NCI-H69 (cell line): ENCODE results near the gene LHX1.

Experiments used
- DNase-seq: peaks from one replicate; lab custom pipeline; 2025; lab: John Stamatoyannopoulos, UW

Gene LHX1

GRCh38 chr17:36939052-36939801 is 2.0 kb downstream of the LHX1 start:
- DNase-seq, result peak; percentile 46

- DNase-seq, result peak; percentile 41
These were observed 2.6 kb downstream of the LHX1 start for GRCh38 chr17:36939802-36940312.

DNA sequence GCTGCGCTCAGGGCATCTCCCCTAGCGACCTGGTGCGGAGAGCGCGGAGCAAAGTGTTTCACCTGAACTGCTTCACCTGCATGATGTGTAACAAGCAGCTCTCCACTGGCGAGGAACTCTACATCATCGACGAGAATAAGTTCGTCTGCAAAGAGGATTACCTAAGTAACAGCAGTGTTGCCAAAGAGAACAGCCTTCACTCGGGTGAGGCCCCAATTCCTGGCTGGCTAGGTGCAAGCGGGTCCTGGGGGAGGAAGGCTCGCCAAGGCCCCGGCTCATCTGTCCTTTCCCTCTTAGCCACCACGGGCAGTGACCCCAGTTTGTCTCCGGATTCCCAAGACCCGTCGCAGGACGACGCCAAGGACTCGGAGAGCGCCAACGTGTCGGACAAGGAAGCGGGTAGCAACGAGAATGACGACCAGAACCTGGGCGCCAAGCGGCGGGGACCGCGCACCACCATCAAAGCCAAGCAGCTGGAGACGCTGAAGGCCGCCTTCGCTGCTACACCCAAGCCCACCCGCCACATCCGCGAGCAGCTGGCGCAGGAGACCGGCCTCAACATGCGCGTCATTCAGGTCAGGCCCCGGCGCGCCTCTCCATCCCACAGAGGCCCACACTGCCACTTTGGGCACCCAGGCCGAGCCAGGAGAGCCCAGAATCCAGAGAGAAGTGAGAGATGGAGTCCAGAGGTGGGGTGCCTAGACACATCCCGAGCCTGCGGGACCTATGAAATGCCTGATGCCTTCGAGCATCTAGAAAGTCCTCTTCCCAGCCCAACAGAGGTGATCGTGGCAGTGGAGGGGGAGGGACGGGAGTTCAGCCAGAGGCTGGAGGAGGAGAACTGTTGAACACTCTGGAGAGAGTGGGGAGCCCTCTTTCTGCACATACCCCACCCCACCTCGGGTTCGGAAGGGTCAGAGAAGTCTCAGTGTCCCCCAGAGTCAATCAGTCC is 3.3 kb downstream of the LHX1 start:
- no peak for DNase-seq

DNA sequence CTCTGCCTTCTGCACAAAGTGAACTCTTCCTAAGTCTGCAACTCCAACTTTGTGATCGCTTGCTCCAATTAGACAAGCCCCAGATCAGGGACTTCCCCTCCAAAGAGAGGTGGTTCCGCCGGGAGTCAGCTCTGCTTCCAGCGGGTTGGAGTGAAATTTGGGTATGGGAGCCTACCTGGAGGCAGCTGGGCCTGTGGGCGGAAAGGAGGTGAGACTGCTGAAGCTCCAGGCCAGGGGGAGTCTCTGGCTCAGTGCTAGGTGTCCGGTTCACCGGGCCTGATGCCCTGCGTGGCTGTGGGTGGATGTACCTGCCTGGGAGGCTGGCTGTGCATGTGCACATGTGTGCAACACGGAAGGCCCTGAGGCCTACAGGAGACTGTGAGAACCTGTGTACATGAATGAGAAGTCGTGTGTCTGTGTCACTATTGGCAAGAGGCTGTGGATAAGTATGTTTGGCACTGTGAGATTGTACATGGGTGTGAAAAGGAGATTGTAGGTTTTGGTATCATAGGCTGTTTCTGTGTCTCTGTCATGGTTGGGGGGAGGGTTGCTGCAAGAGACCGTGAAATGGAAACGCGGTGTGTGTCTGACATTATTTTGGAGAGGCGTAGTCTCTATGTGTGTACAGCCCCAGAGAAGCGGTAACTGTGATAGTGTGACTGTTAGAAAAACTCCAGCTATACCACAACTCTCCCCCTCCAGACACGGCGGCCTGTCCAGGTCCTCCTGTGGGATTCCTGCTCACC is 4.2 kb downstream of the LHX1 start:
- no peak for DNase-seq

DNA sequence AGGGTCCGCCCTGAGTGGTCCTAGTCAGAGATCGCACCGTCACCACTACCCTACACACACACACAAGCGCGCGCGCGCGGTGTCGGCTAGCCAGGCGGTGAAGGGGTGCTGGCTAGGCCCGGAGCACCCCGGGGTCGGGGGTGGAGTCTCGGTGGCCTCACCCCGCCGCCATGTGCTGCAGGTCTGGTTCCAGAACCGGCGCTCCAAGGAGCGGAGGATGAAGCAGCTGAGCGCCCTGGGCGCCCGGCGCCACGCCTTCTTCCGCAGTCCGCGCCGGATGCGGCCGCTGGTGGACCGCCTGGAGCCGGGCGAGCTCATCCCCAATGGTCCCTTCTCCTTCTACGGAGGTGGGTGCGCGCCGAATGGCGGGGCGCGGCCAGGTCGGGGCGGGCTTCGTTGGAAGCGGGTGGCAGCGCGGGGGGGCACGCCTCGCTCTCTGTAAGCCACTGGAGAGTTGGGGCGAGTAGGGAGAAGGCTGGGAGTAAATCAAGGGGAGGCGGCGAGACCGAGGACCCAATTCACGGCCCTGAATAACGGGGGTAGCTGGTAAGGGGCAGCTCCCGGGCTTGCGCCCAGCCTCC is 4.8 kb downstream of the LHX1 start:
- DNase-seq, result no peak

DNA sequence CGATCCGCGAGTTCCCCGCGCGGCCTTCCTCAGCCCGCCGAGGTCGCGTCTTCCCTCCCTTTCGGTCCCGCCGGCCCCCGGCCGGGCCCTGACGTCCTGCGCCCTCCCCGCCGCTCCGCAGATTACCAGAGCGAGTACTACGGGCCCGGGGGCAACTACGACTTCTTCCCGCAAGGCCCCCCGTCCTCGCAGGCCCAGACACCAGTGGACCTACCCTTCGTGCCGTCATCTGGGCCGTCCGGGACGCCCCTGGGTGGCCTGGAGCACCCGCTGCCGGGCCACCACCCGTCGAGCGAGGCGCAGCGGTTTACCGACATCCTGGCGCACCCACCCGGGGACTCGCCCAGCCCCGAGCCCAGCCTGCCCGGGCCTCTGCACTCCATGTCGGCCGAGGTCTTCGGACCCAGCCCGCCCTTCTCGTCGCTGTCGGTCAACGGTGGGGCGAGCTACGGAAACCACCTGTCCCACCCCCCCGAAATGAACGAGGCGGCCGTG is 5.4 kb downstream of the LHX1 start:
- DNase-seq, result no peak

- no peak for DNase-seq
These were observed 6.2 kb downstream of the LHX1 start for GRCh38 chr17:36943250-36944191.

DNA sequence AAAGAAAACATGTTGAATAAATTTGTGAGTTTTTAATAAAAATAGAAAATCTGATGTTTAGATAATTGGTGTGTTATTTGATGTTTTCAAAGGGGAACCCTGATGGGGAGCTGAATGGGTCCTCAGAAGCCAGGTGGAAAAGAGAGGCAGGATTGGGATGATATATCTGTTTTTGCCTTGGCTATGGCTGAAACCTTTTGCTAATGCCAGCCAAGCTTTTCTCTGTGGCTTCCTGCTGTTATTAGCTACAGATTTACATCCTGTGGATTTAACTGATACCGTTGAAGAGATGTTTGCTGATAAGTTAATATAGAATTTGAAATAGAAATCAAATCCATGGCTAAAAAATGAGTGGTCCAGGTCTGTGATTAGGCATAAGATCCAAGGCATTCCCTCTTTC is 7.3 kb downstream of the LHX1 start:
- DNase-seq, result no peak

DNA sequence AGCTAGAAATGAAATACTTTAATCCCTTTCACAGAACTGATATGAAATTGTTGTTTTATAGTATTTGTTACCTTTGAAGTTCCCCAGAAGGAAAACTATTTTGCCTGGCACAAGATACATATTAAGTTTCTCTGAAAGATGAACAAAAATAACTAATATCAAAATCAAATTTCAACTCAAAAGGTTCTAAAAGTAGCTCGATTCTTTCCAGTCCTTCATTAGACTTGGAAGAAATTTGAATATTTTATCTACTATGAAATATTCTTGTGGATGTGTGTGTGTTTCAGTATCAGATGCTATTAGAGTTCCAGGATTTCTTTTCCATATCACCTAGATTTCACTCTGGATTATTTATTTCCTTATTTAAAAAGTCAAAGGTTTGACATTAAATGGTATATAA is 7.9 kb downstream of the LHX1 start:
- no peak for DNase-seq

DNA sequence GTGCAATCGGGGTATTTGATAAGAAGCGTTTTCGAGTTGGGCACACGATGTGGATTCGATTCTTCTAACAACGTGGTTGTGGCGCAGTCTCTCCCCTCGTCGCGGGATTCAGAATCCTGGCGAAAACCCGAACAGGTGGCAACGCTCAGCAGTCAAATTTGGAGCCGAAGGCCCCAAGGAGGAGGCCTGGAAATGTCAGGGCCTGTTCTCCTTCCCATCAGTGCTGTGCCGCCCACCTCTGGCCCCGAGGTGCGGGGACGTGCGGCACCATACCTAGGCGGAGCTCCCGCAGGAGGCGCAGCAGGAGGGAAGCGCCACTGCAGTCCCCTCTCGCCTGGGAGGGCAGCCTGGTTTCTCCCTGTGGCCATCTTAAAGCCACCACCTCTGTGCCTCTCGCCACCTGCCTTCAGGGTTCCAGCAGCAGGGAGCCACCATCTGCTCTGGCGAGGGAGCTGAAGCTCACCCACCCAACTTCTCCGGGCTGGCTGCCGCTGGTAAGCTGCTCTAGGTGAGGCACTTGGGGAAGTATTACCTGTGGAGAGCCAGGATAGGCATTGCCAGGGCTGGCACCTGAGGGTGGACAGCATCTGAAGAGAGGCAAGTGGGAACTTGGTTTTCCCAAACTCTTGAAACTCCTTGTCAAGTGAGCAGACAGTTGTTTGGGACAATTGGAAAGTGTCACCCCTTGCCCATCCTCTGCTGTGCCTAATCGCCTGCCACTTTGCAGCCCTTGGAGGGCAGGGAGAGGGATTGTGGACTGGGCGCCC is 8.9 kb downstream of the LHX1 start:
- DNase-seq, result peak; percentile 62

DNA sequence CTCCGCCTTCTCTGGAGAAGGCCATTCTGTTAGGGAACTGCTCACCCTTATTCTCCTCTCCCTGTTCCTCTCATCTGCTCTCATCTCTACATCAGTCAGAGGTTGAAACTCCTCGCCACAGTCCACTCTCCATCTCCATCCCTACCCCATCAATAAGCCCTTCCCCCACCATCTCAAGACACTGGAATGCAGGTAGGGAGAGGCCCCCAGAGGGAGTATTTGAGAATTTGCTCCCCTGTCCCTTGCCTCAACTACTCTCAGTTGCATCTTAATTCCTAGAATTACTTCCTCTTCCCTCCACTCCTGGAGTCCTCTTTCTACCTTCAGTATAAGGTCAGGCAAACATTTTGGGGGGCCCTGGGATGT is 9.4 kb downstream of the LHX1 start:
- DNase-seq, result no peak

- DNase-seq, result peak; percentile 50
These were observed 10.8 kb downstream of the LHX1 start for GRCh38 chr17:36947922-36948716.

DNA sequence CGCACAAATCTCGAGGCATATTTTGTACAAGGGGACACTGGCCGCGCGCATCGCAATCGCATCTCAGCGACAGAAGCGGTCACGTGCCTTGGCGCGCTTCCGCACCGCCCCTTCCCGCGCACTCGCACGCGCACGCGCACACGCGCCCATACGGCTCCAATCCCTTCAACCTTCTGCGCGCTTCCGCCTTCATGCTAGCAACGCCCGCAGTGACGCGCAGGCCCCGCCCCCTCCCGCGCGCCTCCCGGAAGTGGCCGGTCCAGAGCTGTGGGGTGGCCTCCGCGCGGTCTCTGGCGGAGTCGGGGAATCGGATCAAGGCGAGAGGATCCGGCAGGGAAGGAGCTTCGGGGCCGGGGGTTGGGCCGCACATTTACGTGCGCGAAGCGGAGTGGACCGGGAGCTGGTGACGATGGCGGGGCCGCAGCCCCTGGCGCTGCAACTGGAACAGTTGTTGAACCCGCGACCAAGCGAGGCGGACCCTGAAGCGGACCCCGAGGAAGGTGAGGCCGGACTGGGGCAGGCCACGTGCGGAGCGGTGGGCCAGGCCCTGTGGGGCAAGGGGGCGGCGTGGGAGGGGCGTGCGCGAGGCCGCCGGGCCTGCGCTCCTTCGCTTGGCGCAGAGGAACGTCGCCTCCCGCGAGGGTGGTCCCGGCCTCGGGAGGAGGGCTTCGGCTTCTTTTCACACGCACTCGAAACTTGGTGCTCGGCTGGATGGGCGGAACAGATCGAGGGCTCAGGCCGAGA is 11.6 kb downstream of the LHX1 start, which contains the start of gene AATF:
TSS of gene AATF (plus strand) at position 238 of the 744 bp plus-strand sequence. CDS start at position 410, 172 bp downstream.
- peak; percentile 99 for DNase-seq

DNA sequence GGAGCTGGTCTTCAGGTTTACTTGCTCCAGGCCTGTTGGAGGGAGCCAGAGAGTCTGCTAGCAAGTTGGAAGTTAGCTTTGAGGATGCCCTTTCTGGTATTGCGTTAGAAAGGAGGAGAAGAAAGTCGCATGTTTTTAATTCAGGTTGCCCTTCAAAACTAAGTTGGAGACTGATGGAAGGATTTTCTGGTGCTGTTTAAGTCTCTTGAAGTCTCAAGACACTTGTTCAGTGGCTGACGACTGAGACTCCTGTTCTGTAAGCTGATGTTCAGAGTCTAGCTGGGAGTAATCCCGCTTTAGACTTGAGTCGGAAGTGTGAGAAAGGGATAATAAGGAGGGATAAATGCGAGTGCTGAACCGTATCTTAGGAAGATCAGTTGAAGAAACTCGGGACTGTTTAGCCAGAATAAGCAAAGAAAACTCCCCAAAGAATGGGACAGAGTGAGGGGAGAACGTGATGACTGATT is 12.2 kb downstream of the LHX1 start:
- DNase-seq, result peak; percentile 61

DNA sequence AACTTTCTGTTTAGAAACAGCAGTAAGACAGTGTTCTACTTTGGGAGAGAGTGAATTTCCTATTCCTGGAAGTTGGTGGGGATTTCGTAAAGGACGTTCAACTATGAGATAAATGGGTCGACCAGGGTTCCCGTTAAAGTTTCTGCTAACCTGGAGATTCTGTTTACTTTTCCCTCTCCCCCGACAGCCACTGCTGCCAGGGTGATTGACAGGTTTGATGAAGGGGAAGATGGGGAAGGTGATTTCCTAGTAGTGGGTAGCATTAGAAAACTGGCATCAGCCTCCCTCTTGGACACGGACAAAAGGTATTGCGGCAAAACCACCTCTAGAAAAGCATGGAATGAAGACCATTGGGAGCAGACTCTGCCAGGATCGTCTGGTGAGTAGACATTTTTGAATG is 12.8 kb downstream of the LHX1 start:
- no peak for DNase-seq

DNA sequence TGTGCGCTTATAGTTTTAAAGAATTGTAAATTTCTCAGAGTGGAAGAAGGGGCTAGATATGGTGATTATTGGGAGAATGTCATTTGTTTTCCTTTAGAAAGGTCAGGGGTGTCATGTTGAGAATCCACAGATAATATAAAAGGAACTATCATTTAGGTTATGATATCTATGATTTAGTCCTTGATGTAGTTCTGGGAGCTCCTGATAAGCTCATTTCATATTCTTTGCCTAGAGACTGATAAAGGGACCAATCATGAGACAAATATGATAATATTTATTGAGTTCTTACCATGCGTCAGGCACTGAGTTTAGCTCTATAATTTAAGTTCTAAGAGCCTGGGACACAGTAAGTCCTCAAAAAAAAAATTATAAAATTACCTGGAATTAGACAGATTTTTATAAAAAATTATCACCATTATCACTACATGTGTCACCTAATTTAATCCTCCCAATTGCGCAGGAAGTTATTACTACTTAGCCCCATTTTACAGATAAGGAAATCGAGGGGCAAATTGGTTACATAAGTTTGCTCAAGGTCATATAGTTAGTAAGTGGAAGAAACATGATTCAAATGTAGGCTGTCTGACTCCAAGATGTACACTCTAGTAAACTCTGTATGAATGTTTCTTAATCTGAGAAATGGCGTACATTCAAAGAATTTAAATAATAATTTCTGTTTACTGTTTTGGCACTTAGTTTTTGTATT is 14.0 kb downstream of the LHX1 start:
- no peak for DNase-seq

- no peak for DNase-seq
These were observed 34.2 kb downstream of the LHX1 start for GRCh38 chr17:36971508-36971907.
